ENCODE data around the gene ITPR2. TPM values are rescaled to one million over a fixed set of nuclear protein-coding genes. Genes with fewer than 3 reads are reported as not detected.

ITPR2 gene
- polyA plus RNA-seq, 1 experiment = 3.4 TPM

DNA sequence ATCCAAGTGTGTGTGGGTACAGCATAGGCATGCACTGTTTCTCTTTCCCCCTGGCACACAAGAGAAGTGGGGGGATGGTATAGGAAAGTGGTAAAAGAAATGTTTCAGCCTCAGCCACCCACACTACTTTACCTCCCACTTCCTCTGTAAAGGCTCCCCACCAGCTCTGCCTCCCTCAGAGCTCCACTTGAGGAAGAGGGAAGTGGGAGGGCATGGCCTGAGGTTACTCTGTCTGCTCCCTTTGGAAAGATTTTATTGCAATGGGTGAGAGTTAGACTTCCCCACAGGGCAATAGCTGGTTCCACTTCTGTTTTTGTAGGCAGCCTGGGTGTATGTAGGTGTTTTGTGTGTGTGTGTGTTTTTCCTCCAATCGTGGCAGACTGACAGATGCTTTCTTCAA is 492.3 kb downstream of the ITPR2 start:
- no peak overlapping the region for H3K4me3 ChIP-seq (ENCODE audit: low read depth, low read length)
- no peak overlapping the region for H3K27ac ChIP-seq (ENCODE audit: low read depth, low read length)
- no peaks in the 10 kb centered on the region for H3K9me3 ChIP-seq (ENCODE audit: control insufficient read depth, insufficient read depth, low read length)
- TF ChIP-seq, protein P1, sequence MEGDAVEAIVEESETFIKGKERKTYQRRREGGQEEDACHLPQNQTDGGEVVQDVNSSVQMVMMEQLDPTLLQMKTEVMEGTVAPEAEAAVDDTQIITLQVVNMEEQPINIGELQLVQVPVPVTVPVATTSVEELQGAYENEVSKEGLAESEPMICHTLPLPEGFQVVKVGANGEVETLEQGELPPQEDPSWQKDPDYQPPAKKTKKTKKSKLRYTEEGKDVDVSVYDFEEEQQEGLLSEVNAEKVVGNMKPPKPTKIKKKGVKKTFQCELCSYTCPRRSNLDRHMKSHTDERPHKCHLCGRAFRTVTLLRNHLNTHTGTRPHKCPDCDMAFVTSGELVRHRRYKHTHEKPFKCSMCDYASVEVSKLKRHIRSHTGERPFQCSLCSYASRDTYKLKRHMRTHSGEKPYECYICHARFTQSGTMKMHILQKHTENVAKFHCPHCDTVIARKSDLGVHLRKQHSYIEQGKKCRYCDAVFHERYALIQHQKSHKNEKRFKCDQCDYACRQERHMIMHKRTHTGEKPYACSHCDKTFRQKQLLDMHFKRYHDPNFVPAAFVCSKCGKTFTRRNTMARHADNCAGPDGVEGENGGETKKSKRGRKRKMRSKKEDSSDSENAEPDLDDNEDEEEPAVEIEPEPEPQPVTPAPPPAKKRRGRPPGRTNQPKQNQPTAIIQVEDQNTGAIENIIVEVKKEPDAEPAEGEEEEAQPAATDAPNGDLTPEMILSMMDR (IDR thresholded peaks at IDR 0.05; ENCODE audit: low read depth, low read length) = no peak
- no peak for DNase-seq (ENCODE audit: low read depth, low spot score)
- H3K27me3 ChIP-seq (ENCODE audit: control insufficient read depth, insufficient read depth, low read length) = no peaks in the 10 kb centered on the region
- CTCF ChIA-PET = no interaction called here
- POLR2A ChIA-PET = no interaction called here

DNA sequence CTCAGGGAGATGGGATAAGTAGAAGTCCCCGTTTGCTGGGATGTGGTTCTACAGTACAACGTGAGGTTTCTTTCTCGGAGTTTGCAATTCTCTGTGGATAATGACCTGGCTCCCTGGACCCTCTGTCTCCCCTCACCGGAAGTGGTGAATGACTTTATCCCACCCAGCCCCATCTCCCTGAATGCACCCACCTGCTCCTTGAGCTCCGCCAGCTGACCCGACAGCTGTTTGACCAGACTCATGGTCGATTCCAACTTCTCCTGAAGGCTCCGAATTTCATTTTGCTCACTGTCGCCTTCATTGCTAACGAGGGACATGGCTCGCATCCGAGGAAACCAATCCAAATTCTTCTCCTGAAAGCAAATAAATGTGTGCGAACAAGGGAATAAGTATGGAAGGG is 493.0 kb downstream of the ITPR2 start:
- DNase-seq (ENCODE audit: low read depth, low spot score) = no peak
- no peaks in the 10 kb centered on the region for H3K9me3 ChIP-seq (ENCODE audit: control insufficient read depth, insufficient read depth, low read length)
- CTCF ChIA-PET = no interaction called here
- no peak overlapping the region for H3K4me3 ChIP-seq (ENCODE audit: low read depth, low read length)
- H3K27ac ChIP-seq (ENCODE audit: low read depth, low read length) = no peak overlapping the region
- no peaks in the 10 kb centered on the region for H3K27me3 ChIP-seq (ENCODE audit: control insufficient read depth, insufficient read depth, low read length)
- TF ChIP-seq, protein P1 (IDR thresholded peaks at IDR 0.05; ENCODE audit: low read depth, low read length) = no peak
- POLR2A ChIA-PET = no interaction called here

DNA sequence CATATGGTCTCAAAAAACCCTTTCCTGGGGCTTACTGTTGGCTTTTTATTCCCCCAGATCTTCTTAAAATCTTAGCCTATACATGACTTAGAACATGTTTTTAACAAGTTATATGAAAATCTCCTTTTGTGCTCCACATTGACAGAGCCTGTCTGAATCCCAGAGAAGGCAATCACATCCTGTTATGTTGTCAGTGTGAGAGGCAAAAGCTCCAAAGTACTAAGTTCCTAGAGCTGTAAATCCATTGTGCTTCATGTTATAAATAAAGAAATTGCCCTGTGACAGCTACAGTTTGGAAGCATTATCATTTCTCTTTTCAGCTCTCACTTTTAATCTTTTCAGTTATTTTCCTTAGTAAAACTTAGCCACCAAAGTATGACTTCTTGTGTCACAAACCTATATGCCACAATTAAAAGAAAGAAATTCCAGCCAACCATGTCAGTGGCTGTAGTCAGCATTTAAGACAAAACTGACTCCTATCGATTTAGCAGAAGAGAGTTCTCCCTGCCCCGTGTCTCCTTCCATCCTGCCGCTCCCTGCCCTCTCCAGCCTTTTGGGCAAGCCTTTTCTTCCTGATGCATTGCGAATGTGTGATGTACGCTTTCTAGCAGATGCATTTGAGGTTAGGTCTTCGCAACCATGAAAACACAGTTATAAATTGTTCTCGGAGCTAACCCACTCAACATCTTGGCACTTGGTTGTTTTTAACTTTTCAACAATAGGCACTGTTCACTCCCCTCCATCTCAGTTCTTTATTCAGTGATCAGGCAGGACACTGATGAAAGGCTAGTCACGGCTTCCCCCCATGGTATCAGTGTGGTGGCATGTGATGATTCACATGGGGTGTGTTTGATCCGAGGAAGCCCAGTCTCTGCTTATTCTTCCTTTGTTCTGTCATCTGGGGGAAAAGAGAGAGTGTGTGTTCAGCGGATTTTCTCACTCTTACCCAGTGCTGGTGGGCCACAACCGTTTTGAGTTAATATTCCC is 494.1 kb downstream of the ITPR2 start:
- TF ChIP-seq, protein P1 (IDR thresholded peaks at IDR 0.05; ENCODE audit: low read depth, low read length) = no peak
- CTCF ChIA-PET = interaction anchor here (2.1 kb wide), 1 partner anchor 7 kb away, joined by 4 read pairs; no protein-coding TSS in a partner anchor
- H3K27me3 ChIP-seq (ENCODE audit: control insufficient read depth, insufficient read depth, low read length) = no peaks in the 10 kb centered on the region
- H3K4me3 ChIP-seq (ENCODE audit: low read depth, low read length) = no peak overlapping the region
- POLR2A ChIA-PET = no interaction called here
- no peak overlapping the region for H3K27ac ChIP-seq (ENCODE audit: low read depth, low read length)
- no peak for DNase-seq (ENCODE audit: low read depth, low spot score)
- no peaks in the 10 kb centered on the region for H3K9me3 ChIP-seq (ENCODE audit: control insufficient read depth, insufficient read depth, low read length)

DNA sequence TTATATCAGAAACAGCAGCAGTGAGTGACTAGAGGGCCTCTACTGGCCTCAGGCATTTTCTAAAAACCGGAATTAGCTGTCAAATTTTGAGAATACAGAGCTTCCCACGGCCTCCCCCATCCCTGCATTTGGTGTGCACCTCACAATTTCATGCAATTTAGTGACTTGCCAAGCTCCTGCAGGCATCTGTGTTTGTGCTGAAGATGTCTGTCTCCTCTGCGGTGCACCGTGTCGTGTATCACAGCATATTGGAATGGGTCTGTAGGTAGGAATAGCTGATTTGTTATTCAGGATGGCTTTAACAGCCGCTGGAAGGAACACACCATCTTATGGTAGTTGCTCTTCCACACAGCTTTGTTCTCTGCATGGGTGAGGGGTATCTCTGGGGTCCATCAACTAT is 497.3 kb downstream of the ITPR2 start:
- Histone ChIP-seq H3K27ac (ENCODE audit: low read depth, low read length) (no peak overlapping the region), H3K9me3 (ENCODE audit: control insufficient read depth, insufficient read depth, low read length) (no peaks in the 10 kb centered on the region), H3K27me3 (ENCODE audit: control insufficient read depth, insufficient read depth, low read length) (no peaks in the 10 kb centered on the region), H3K4me3 (ENCODE audit: low read depth, low read length) (no peak overlapping the region)
- POLR2A ChIA-PET = no interaction called here
- TF ChIP-seq, protein P1 (IDR thresholded peaks at IDR 0.05; ENCODE audit: low read depth, low read length) = no peak
- CTCF ChIA-PET = interaction anchor here (1.4 kb wide), 1 partner anchor 87 kb away, joined by 3 read pairs; no protein-coding TSS in a partner anchor
- DNase-seq (ENCODE audit: low read depth, low spot score) = no peak

DNA sequence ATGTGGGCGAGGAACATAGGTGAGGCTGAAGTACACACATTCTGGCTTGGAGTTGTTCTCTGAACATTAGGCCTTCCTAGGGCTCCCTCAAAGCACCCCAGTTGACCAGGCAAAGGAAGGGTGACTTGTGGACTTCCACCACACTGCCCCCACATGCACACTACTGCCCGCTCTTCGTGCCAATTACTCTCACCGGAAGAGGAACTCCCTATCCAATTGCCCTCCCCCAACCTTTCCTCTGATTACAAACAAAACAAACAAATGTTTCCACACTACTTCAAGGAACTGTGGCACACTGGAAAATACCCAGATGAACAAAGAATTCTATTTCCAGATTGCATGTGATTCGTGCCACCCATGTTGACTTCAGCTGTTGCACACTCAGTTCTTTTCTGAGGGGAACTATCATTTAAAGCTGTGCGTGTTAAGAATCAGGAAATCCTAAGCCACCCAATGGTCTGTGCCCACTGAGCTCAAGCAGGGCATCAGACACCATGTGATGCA is 498.3 kb downstream of the ITPR2 start:
- H3K4me3 ChIP-seq (ENCODE audit: low read depth, low read length) = no peak overlapping the region
- no peaks in the 10 kb centered on the region for H3K27me3 ChIP-seq (ENCODE audit: control insufficient read depth, insufficient read depth, low read length)
- CTCF ChIA-PET = no interaction called here
- no peak for DNase-seq (ENCODE audit: low read depth, low spot score)
- H3K9me3 ChIP-seq (ENCODE audit: control insufficient read depth, insufficient read depth, low read length) = no peaks in the 10 kb centered on the region
- no peak overlapping the region for H3K27ac ChIP-seq (ENCODE audit: low read depth, low read length)
- TF ChIP-seq, protein P1 (IDR thresholded peaks at IDR 0.05; ENCODE audit: low read depth, low read length) = no peak
- POLR2A ChIA-PET = no interaction called here
